ENCODE results near the gene TAGLN2. TPM values are rescaled to one million over a fixed set of nuclear protein-coding genes. Genes with fewer than 3 reads are reported as not detected.

Gene TAGLN2
- polyA plus RNA-seq, 3 donors, result 658 to 1,259 (median 918) TPM

DNA sequence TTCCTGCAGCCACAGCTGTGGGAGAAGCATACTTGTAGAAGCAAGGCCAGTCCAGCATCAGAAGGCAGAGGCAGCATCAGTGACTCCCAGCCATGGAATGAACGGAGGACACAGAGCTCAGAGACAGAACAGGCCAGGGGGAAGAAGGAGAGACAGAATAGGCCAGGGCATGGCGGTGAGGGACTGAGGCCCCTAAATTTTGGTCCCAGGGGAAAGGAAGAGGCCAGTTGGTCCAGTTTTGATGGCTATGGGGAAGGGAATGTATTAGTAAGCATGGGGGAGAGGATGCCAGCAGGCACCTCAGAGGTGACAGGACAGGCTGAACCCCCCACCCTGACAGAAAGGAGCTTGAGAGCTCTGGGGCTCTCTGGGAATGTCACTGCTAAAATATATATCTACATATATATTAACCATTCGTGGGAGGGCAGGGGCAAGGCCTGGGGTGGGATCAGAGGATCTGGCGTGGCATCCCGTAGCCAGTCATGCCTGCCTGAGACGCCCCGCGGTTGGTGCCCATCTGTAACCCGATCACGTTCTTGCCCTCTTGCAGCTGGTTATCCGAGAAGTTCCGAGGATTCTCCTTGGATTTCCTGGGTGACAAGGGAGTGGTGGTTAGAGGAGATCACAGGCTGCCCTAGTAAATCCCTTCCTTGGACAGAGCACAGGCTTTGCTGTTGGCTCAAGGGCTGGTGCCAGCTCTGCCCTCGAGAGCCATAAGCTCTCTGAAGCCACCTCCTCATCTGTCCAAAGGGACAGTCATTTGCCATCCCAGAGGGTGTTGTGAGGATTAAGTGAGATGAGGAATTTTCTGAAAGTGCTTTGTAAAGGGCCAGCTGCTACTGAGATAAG lies 6.7 kb downstream of the TAGLN2 start:
- Mint-ChIP-seq H3K36me3 (peaks cover 75 to 86% of the 10 kb centered on the region in 2 donors), H3K9me3 (no peaks in the 10 kb centered on the region), H3K27ac (peak overlapping the region in 5 of 7 donors; percentile 37 to 88 (median 77)), H3K27me3 (ENCODE audit: low read depth in 3 of 3) (peaks cover 1 to 5% (median 1%) of the 10 kb centered on the region in 3 donors), H3K4me3 (no peak overlapping the region), H3K4me1 (peaks cover 32% of the 10 kb centered on the region)
- TF ChIP-seq, protein P1, sequence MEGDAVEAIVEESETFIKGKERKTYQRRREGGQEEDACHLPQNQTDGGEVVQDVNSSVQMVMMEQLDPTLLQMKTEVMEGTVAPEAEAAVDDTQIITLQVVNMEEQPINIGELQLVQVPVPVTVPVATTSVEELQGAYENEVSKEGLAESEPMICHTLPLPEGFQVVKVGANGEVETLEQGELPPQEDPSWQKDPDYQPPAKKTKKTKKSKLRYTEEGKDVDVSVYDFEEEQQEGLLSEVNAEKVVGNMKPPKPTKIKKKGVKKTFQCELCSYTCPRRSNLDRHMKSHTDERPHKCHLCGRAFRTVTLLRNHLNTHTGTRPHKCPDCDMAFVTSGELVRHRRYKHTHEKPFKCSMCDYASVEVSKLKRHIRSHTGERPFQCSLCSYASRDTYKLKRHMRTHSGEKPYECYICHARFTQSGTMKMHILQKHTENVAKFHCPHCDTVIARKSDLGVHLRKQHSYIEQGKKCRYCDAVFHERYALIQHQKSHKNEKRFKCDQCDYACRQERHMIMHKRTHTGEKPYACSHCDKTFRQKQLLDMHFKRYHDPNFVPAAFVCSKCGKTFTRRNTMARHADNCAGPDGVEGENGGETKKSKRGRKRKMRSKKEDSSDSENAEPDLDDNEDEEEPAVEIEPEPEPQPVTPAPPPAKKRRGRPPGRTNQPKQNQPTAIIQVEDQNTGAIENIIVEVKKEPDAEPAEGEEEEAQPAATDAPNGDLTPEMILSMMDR (IDR thresholded peaks at IDR 0.05), result no peak
- Histone ChIP-seq H3K79me2 (ENCODE audit: insufficient read depth, low read length) (peaks cover 46% of the 10 kb centered on the region), H3K4me3 (replicated peaks in 1 of 3; ENCODE audit: low read depth in 2 of 3, low read length in 3 of 3) (no peak overlapping the region), H3K36me3 (replicated peaks in 1 of 2; ENCODE audit: control insufficient read depth in 1 of 2, insufficient read depth in 2 of 2, low read length in 2 of 2) (peaks cover 47 to 64% of the 10 kb centered on the region in 2 donors), H3K27ac (ENCODE audit: low read depth in 1 of 2, low read length in 2 of 2) (peak overlapping the region in 1 of 2 donors; percentile 61), H3K4me2 (replicated peaks; ENCODE audit: extremely low read depth, low read length, poor library complexity, severe bottlenecking) (no peak overlapping the region), H3K27me3 (ENCODE audit: control insufficient read depth in 2 of 2, insufficient read depth in 2 of 2, low read length in 2 of 2) (no peaks in the 10 kb centered on the region), H4K20me1 (ENCODE audit: insufficient read depth, low read length) (peaks cover 53% of the 10 kb centered on the region), H2AFZ (ENCODE audit: insufficient read depth, low read depth, low read length, poor library complexity, severe bottlenecking) (no peak overlapping the region), H3K9ac (ENCODE audit: insufficient read depth, low read length, poor library complexity, severe bottlenecking) (no peak overlapping the region), H3K9me3 (replicated peaks in 1 of 2; ENCODE audit: control insufficient read depth in 1 of 2, insufficient read depth in 1 of 2, low read length in 2 of 2) (no peaks in the 10 kb centered on the region), H3K4me1 (ENCODE audit: control insufficient read depth in 1 of 2, insufficient read depth in 2 of 2, low read length in 2 of 2) (peaks cover 27 to 31% of the 10 kb centered on the region in 2 donors)
- intact Hi-C loops (cut with micrococcal nuclease), result no loop called here
- no peak for DNase-seq
- 85% methylated on average over 10 of the region's 13 CpGs for WGBS (ENCODE audit: insufficient coverage)

DNA sequence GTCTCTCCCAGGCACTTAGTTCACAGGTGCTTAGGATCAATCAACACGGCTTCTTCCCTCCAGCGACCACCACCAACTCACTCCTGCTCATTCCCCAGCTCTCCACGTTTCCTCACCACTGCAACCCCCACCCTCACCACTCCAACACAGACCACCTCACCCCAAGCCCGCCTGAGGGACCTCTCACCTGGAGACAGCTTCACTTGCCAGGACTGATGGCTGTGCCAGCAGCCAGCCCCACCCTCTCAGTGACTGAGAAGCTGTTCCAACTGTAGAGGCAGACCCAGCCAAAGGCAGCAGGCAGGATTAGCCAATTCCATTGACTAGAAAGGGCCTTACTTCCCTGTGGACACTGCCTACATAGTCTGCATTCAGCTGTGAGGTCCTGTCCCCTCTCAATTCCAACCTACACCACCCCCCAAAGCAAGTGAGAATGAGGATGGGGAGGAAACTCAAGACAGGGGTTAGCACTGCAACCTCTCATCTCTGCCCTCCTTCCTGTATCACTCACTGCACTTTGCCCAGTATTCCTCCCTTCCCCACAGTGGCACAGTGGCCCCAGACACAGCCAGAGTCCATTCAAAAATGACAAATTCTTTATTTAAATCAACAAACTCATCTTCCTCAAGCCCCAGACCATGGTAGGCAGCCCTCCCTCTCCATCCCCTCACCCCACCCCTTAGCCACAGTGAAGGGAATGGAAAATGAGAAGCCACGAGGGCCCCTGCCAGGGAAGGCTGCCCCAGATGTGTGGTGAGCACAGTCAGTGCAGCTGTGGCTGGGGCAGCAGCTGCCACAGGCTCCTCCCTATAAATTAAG lies 7.6 kb downstream of the TAGLN2 start:
- no peaks in the 10 kb centered on the region for H3K9me3 ChIP-seq (replicated peaks in 1 of 2; ENCODE audit: control insufficient read depth in 1 of 2, insufficient read depth in 1 of 2, low read length in 2 of 2)
- Mint-ChIP-seq H3K27ac (peak overlapping the region; percentile 33 to 88 (median 80)), H3K4me1 (peaks cover 27% of the 10 kb centered on the region), H3K4me3 (no peak overlapping the region), H3K36me3 (peaks cover 78 to 86% of the 10 kb centered on the region in 2 donors), H3K9me3 (no peaks in the 10 kb centered on the region), H3K27me3 (ENCODE audit: low read depth in 3 of 3) (peaks cover 1 to 4% (median 1%) of the 10 kb centered on the region in 3 donors)
- H4K20me1 ChIP-seq (ENCODE audit: insufficient read depth, low read length), result peaks cover 50% of the 10 kb centered on the region
- 94% methylated on average over 4 of the region's 5 CpGs for WGBS (ENCODE audit: insufficient coverage)
- TF ChIP-seq, protein P1 (IDR thresholded peaks at IDR 0.05), result no peak
- no peak overlapping the region for H3K4me3 ChIP-seq (replicated peaks in 1 of 3; ENCODE audit: low read depth in 2 of 3, low read length in 3 of 3)
- no peak overlapping the region for H3K4me2 ChIP-seq (replicated peaks; ENCODE audit: extremely low read depth, low read length, poor library complexity, severe bottlenecking)
- peaks cover 19 to 24% of the 10 kb centered on the region in 2 donors for H3K4me1 ChIP-seq (ENCODE audit: control insufficient read depth in 1 of 2, insufficient read depth in 2 of 2, low read length in 2 of 2)
- peaks cover 47 to 64% of the 10 kb centered on the region in 2 donors for H3K36me3 ChIP-seq (replicated peaks in 1 of 2; ENCODE audit: control insufficient read depth in 1 of 2, insufficient read depth in 2 of 2, low read length in 2 of 2)
- no peak overlapping the region for H2AFZ ChIP-seq (ENCODE audit: insufficient read depth, low read depth, low read length, poor library complexity, severe bottlenecking)
- no peaks in the 10 kb centered on the region for H3K27me3 ChIP-seq (ENCODE audit: control insufficient read depth in 2 of 2, insufficient read depth in 2 of 2, low read length in 2 of 2)
- no peak overlapping the region for H3K9ac ChIP-seq (ENCODE audit: insufficient read depth, low read length, poor library complexity, severe bottlenecking)
- peaks cover 38% of the 10 kb centered on the region for H3K79me2 ChIP-seq (ENCODE audit: insufficient read depth, low read length)
- H3K27ac ChIP-seq (ENCODE audit: low read depth in 1 of 2, low read length in 2 of 2), result peak overlapping the region in 1 of 2 donors; percentile 61
- DNase-seq, result no peak
- intact Hi-C loops (cut with micrococcal nuclease), result no loop called here

Data from CD14-positive monocyte (primary cell).